B cell (primary cell): ENCODE results near the gene MRPL41. TPM values are rescaled to one million over a fixed set of nuclear protein-coding genes. Genes with fewer than 3 reads are reported as not detected.
A peak's percentile ranks its signal among the peaks of the same experiment; 100 is the strongest.

ENCODE experiments used
- ATAC-seq: fragments of 200-7000 bp; cut with Tn5 transposase; one replicate; pipeline ENCODE4 v1.10.0; 2021; ENCODE audit warnings: low read depth, mild to moderate bottlenecking, moderate number of reproducible peaks, moderate library complexity
- CTCF ChIA-PET: fragments of 350-600 bp; sonication (Branson Sonifier 250); formaldehyde crosslinking; loops from one replicate; lab custom pipeline; 2021; ENCODE audit warnings: antibody characterized with exemption, inconsistent platforms; lab: Charles Lee
- POLR2A ChIA-PET: fragments of 350-600 bp; sonication (Branson Sonifier 250); formaldehyde crosslinking; loops from one replicate; lab custom pipeline; 2021; ENCODE audit warnings: antibody characterized with exemption; lab: Charles Lee
- DNase-seq: peaks from one replicate; pipeline ENCODE4 v3.0.0; 2013
- H2AFZ ChIP-seq: 2 replicates; pipeline ENCODE4 v1.6.1; 2012; ENCODE audit warnings: mild to moderate bottlenecking, low read depth, low read length; ENCODE audit not compliant: insufficient read depth, poor library complexity, severe bottlenecking
- H3K27ac ChIP-seq, 2 donors: 1 replicate in 1 of 2; 2 replicates in 1 of 2; pipeline ENCODE4 v1.5.1; 2012 to 2013; ENCODE audit warnings: low read length in 2 of 2, mild to moderate bottlenecking in 2 of 2, moderate library complexity in 1 of 2
- H3K27me3 ChIP-seq, 4 experiments: fragments of 200-600 bp in 1 of 4; sonication (generic) in 1 of 4; replicated peaks in 1 of 4; 1 replicate in 2 of 4; 2 replicates in 2 of 4; pipeline versions ENCODE4 v1.6.1 to v1.7.0; 2013 to 2016; ENCODE audit warnings: low read length in 3 of 4, mild to moderate bottlenecking in 2 of 4, mixed read lengths in 1 of 4, moderate library complexity in 1 of 4; ENCODE audit not compliant: insufficient read depth in 4 of 4, control insufficient read depth in 3 of 4; ENCODE audit errors: control extremely low read depth in 1 of 4
- H3K36me3 ChIP-seq, 2 experiments: replicated peaks in 1 of 2; 1 replicate in 1 of 2; 2 replicates in 1 of 2; pipeline versions ENCODE4 v1.6.1 to v1.7.1; 2013; ENCODE audit warnings: low read length in 1 of 2; ENCODE audit not compliant: insufficient read depth in 2 of 2, control insufficient read depth in 1 of 2; ENCODE audit errors: control extremely low read depth in 1 of 2, extremely low read depth in 1 of 2
- H3K4me1 ChIP-seq, 2 donors: fragments of 200-600 bp in 1 of 2; sonication (generic) in 1 of 2; 1 replicate in 1 of 2; 2 replicates in 1 of 2; pipeline versions ENCODE4 v1.5.1 to v1.6.1; 2013 to 2017; ENCODE audit warnings: low read length in 2 of 2; ENCODE audit not compliant: control insufficient read depth in 2 of 2, insufficient read depth in 2 of 2
- H3K4me2 ChIP-seq: replicated peaks from 2 replicates; pipeline ENCODE3; 2012; ENCODE audit warnings: mild to moderate bottlenecking, low read depth, low read length; ENCODE audit not compliant: poor library complexity, severe bottlenecking
- H3K4me3 ChIP-seq, 5 experiments: fragments of 200-600 bp in 1 of 5; sonication (generic) in 1 of 5; 1 replicate in 3 of 5; 2 replicates in 2 of 5; pipeline versions ENCODE4 v1.5.1 to v1.7.0; 2011 to 2016; ENCODE audit warnings: low read length in 4 of 5, mild to moderate bottlenecking in 4 of 5, low read depth in 2 of 5, control low read depth in 1 of 5, moderate library complexity in 1 of 5; ENCODE audit not compliant: insufficient read depth in 1 of 5; ENCODE audit errors: control extremely low read depth in 1 of 5, extremely low read depth in 1 of 5
- H3K79me2 ChIP-seq: fragments of 200-600 bp; sonication (generic); one replicate; pipeline ENCODE4 v1.6.0; 2016; ENCODE audit warnings: low read length; ENCODE audit not compliant: control insufficient read depth, insufficient read depth
- H3K9ac ChIP-seq: fragments of 200-600 bp; sonication (generic); 2 replicates; pipeline ENCODE4 v1.6.1; 2017; ENCODE audit warnings: mild to moderate bottlenecking, low read length, moderate library complexity
- H3K9me3 ChIP-seq, 3 donors: one replicate each; pipeline versions ENCODE4 v1.6.1 to v1.7.1; 2013; ENCODE audit warnings: low read length in 2 of 3; ENCODE audit not compliant: control insufficient read depth in 2 of 3, insufficient read depth in 1 of 3; ENCODE audit errors: control extremely low read depth in 1 of 3
- H4K20me1 ChIP-seq: 2 replicates; pipeline ENCODE4 v1.6.0; 2012; ENCODE audit warnings: mild to moderate bottlenecking, low read length; ENCODE audit not compliant: insufficient read depth, control insufficient read depth, poor library complexity, severe bottlenecking
- H3K27ac Mint-ChIP-seq: one replicate; pipeline ENCODE4 v1.8.0; 2021; ENCODE audit warnings: mixed read lengths
- H3K27me3 Mint-ChIP-seq: one replicate; pipeline ENCODE4 v1.8.0; 2021; ENCODE audit warnings: mixed read lengths
- H3K4me1 Mint-ChIP-seq: one replicate; pipeline ENCODE4 v1.8.0; 2021; ENCODE audit warnings: mixed read lengths
- H3K4me3 Mint-ChIP-seq: one replicate; pipeline ENCODE4 v1.8.0; 2021; ENCODE audit warnings: mixed read lengths
- H3K9me3 Mint-ChIP-seq: one replicate; pipeline ENCODE4 v1.8.0; 2022; ENCODE audit warnings: mixed read lengths; ENCODE audit not compliant: insufficient read depth
- CTCF ChIP-seq: fragments of 200-600 bp; IDR thresholded peaks from one replicate; pipeline ENCODE4 v1.8.0; 2022; ENCODE audit warnings: antibody characterized with exemption, mild to moderate bottlenecking
- EZH2 ChIP-seq: IDR thresholded peaks from 2 replicates; pipeline ENCODE4 v1.6.1; 2012; ENCODE audit warnings: borderline replicate concordance, low read depth, mild to moderate bottlenecking, moderate library complexity, low read length; ENCODE audit not compliant: insufficient read depth, poor library complexity, severe bottlenecking
- WGBS: methylation state at CpG from one replicate; pipeline ENCODE4 v1.1.5; 2013; ENCODE audit warnings: missing lambda C conversion rate; ENCODE audit not compliant: insufficient coverage; 5-methylcytosine and 5-hydroxymethylcytosine counted together
- intact Hi-C: fragments of 100-400 bp; cut with micrococcal nuclease; formaldehyde crosslinking; loops from one replicate; pipeline ENCODE4 v1.10.0; 2022
- polyA plus RNA-seq: library from polyadenylated mRNA; depleted of rRNA; stranded (reverse); fragments of >200 nt; gene quantifications from 2 replicates; pipeline ENCODE4 v1.2.3, GENCODE V29; 2012
- total RNA-seq, 2 donors: library from RNA; stranded (reverse); fragments of 120-200 nt in 1 of 2; gene quantifications; 1 replicate in 1 of 2; 2 replicates in 1 of 2; pipeline versions ENCODE4 v1.2.3 to v1.2.4, GENCODE V29; 2013 to 2022

MRPL41 gene
- total and polyA plus RNA-seq, 2 donors (not counting 1 experiment from before 2014, with no cell fraction given) = 59.2 to 70.9 TPM

DNA sequence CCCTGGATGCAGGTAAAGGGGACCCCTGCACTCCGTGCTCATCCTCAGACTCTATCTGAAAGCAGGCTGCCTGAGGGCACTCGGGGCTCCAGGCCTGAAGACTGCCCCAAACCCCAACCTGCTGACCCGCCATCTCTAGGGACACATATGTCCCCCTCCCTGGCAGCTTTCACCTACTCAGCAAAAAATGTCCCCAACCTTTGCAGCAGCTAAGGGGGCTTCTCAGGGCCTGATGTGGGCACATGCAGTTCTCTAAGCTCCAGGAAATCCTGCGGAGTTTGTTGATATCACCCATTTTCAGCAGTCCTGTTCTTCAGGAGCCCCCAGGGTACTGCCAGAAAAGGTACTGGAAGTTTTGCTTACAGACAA lies 29.3 kb downstream of the MRPL41 start:
- TF ChIP-seq EZH2 (no peak), CTCF (no peak)
- Mint-ChIP-seq H3K27ac (no peak overlapping the region), H3K4me1 (peaks cover 16% of the 10 kb centered on the region), H3K4me3 (no peak overlapping the region), H3K9me3 (no peaks in the 10 kb centered on the region), H3K27me3 (no peaks in the 10 kb centered on the region)
- Histone ChIP-seq H3K27ac (no peak overlapping the region), H3K4me3 (no peak overlapping the region), H3K4me2 (no peak overlapping the region), H4K20me1 (peaks cover 18% of the 10 kb centered on the region), H3K27me3 (no peaks in the 10 kb centered on the region), H3K4me1 (peaks cover 17 to 23% of the 10 kb centered on the region in 2 donors), H3K79me2 (peaks cover 31% of the 10 kb centered on the region), H3K36me3 (peaks cover 0 to 23% of the 10 kb centered on the region in 2 experiments), H3K9me3 (no peaks in the 10 kb centered on the region), H2AFZ (no peak overlapping the region), H3K9ac (no peak overlapping the region)
- no peak for ATAC-seq
- POLR2A ChIA-PET = no interaction called here
- no peak for DNase-seq
- intact Hi-C loops = no loop called here
- 95% methylated on average over 4 of the region's 4 CpGs for WGBS
- CTCF ChIA-PET = interaction anchor here (1.3 kb wide), 1 partner anchor 22 kb away, joined by 3 read pairs; no protein-coding TSS in a partner anchor

DNA sequence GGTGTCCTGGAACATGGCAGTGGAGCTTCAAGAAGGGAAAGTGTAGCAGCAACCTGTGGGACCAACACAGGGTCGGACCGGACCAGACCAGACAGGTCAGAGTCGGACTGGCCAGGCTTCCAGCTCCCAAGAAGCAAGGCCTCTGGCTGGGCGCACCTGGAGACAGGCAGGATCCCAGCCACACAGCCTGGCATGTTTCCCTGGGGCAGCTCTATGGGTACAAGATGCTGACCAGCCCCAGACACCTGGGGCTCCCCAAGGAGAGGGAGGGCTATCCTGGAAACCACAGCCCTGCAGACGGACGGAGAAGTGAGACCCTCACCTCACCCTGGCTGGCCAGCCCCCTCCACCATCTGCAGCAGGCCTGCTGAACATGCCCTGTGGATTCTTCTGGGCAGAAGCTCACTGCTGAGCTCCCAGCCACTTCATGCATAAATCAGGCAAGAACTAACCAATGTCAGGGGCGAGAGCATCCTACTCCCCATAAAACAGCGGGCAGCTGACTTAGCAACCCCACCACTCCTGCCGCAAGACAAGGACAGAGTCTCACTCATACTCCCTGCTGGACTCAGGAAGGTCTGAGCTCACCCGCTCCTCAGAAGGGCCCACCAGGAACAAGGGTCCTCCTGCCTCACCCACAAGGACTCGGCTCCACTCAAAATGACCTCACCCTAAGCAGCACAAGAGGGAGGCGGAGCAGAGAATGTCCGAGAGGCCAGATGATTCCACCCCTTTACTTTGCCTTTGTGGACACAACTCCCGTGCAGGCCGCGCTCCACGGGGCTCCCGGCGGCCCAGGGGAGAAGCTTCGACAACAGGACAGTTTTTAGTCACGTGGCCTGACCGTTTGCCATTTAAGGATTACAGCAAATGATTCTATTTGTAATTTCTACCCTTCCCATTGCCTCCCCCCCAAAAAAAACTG lies 29.9 kb downstream of the MRPL41 start:
- Mint-ChIP-seq H3K4me3 (no peak overlapping the region), H3K27ac (no peak overlapping the region), H3K4me1 (peaks cover 10% of the 10 kb centered on the region), H3K27me3 (no peaks in the 10 kb centered on the region), H3K9me3 (no peaks in the 10 kb centered on the region)
- no peak for ATAC-seq
- Histone ChIP-seq H3K4me3 (no peak overlapping the region), H4K20me1 (peaks cover 11% of the 10 kb centered on the region), H3K79me2 (peaks cover 24% of the 10 kb centered on the region), H3K9me3 (no peaks in the 10 kb centered on the region), H3K4me2 (no peak overlapping the region), H2AFZ (no peak overlapping the region), H3K27me3 (no peaks in the 10 kb centered on the region), H3K36me3 (peaks cover 0 to 30% of the 10 kb centered on the region in 2 experiments), H3K9ac (no peak overlapping the region), H3K27ac (no peak overlapping the region), H3K4me1 (peaks cover 15 to 20% of the 10 kb centered on the region in 2 donors)
- CTCF ChIA-PET = interaction anchor here (0.7 to 1.2 kb wide), 3 partner anchors 21 to 113 kb away, joined by 3 to 4 read pairs (median 3); no protein-coding TSS in a partner anchor
- POLR2A ChIA-PET = interaction anchor here (0.5 kb wide), 1 partner anchor 1121 kb away, joined by 4 read pairs; no protein-coding TSS in a partner anchor
- TF ChIP-seq CTCF (no peak), EZH2 (no peak)
- peak; percentile 7 for DNase-seq
- 96% methylated on average over 19 of the region's 22 CpGs for WGBS
- intact Hi-C loops = no loop called here
